ENCODE measurements around the gene ADGRE2.
"Not testable (repeated sequence)": the region's sequence is repeated elsewhere in the genome, so short reads cannot be mapped to it uniquely, and the experiment has no call there.

DNA sequence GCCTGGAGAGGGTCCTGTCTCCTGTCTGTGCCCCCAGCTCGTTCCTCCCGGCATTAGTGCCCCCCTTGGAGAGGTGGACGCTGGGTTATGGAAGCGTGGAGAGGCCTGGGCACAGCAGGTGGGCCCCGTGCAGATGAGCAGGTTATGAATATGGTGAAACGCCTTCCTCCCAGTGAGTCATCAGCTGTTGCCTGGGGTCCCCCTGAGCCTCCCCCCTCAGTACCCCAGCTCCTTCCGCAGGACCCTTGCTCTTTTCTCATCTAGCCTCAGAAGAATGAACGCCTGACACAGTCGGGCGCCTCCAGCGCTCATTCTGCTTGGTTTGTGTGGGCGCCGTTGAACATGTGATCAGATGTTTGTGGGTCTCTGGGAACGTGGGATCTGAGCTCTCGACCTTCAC is 12.5 kb downstream of the ADGRE2 start:
- TF ChIP-seq, protein P1, sequence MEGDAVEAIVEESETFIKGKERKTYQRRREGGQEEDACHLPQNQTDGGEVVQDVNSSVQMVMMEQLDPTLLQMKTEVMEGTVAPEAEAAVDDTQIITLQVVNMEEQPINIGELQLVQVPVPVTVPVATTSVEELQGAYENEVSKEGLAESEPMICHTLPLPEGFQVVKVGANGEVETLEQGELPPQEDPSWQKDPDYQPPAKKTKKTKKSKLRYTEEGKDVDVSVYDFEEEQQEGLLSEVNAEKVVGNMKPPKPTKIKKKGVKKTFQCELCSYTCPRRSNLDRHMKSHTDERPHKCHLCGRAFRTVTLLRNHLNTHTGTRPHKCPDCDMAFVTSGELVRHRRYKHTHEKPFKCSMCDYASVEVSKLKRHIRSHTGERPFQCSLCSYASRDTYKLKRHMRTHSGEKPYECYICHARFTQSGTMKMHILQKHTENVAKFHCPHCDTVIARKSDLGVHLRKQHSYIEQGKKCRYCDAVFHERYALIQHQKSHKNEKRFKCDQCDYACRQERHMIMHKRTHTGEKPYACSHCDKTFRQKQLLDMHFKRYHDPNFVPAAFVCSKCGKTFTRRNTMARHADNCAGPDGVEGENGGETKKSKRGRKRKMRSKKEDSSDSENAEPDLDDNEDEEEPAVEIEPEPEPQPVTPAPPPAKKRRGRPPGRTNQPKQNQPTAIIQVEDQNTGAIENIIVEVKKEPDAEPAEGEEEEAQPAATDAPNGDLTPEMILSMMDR (IDR thresholded peaks at IDR 0.05; ENCODE audit: low read depth, low read length, poor library complexity, severe bottlenecking): not testable (repeated sequence)
- TF ChIP-seq EZH2phosphoT487 (IDR thresholded peaks at IDR 0.05; ENCODE audit: borderline replicate concordance, low read length): not testable (repeated sequence)

All from DOHH2 (cell line).